H1 (cell line): ENCODE data around the gene SUSD1. TPM values are rescaled to one million over a fixed set of nuclear protein-coding genes. Genes with fewer than 3 reads are reported as not detected.

Experiments
- CEBPB ChIP-seq: IDR thresholded peaks from 2 replicates; pipeline ENCODE4 v1.6.1; 2012; ENCODE audit warnings: low read depth, low read length
- TAF1 ChIP-seq: IDR thresholded peaks from 2 replicates; pipeline ENCODE4 v1.6.1; 2011; ENCODE audit warnings: mild to moderate bottlenecking, low read depth, low read length
- polyA plus RNA-seq, 7 experiments: library from polyadenylated mRNA; depleted of rRNA in 3 of 7; stranded (reverse) in 5 of 7; unstranded in 2 of 7; fragments of >200 nt in 5 of 7; fragments of 200-250 nt in 2 of 7; gene quantifications; 1 replicate in 5 of 7; 2 replicates in 1 of 7; 4 replicates in 1 of 7; pipeline versions ENCODE4 v1.2.1 to v1.2.3, GENCODE V29; 2011 to 2013; ENCODE audit warnings: missing spikeins in 2 of 7, mixed read lengths in 2 of 7
- total RNA-seq: library from RNA; stranded (reverse); fragmentation: NEBNext Ultra II Directional; extraction: Animal tissue kit (Norgen Biotek cat#: 25700); gene quantifications from 2 replicates; pipeline ENCODE4 v1.2.1, GENCODE V29; 2021
- TF ChIP-seq, protein P1 (sequence below): IDR thresholded peaks from 2 replicates; pipeline ENCODE4 v1.6.1; 2012; ENCODE audit warnings: inconsistent platforms

Gene SUSD1
- total and polyA plus RNA-seq, 2 of the 8 experiments (the other 6 are each of a cell fraction or from before 2014, with no cell fraction given), result 2.8 to 7.2 TPM

DNA sequence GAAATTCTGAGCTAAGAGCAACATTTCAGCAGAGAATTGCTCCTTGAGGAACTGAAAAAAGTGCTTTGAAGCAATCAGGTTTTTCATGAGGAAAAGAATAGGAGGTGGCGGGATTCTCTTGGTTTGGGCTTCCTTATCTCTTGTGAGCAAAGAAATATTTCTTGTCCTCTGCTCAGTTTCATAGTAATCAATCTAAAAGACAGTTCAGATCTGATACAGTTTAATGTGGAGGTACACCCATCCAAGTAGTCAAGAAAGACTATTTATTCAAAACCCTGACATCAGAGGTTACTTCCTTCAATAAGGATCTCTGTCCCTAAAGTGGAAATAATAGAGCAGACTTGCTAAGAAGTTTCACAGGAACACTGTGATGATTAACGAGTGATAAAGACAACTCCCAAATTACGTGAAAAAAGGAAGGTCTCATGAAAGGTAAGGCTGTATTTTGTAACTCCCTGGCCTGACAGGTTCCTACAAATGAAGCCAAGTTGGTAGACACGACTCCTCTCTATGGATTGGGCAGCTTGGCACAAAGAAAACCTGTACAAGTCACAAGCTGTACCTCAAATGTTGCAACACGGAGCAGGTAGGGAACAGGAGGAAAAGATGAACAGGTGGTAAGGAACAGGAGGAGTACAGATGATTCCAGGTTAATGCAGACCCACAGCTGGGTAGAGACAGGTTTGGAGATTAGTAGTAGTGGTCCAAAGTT is 94.1 kb downstream of the SUSD1 start (continued):
- TF ChIP-seq, protein P1, sequence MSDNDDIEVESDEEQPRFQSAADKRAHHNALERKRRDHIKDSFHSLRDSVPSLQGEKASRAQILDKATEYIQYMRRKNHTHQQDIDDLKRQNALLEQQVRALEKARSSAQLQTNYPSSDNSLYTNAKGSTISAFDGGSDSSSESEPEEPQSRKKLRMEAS, result no peak
- TF ChIP-seq TAF1, result no peak
- TF ChIP-seq CEBPB, result no peak
